A549 (cell line): ENCODE results near the gene RNMT.

ENCODE experiments used
- CHD4 ChIP-seq: fragments of 200-600 bp; sonication (generic); IDR thresholded peaks from 2 replicates; pipeline ENCODE4 v1.6.1; 2016; ENCODE audit warnings: antibody characterized with exemption, mild to moderate bottlenecking, borderline replicate concordance
- EP300 ChIP-seq, 2 experiments: fragments of >200 bp; sonication (Bioruptor Twin); formaldehyde crosslinking; IDR thresholded peaks; 2 replicates in 1 of 2; 3 replicates in 1 of 2; pipeline ENCODE4 v1.6.1; 2016 to 2017
- HOXA7 ChIP-seq: fragments of 250-450 bp; sonication (Bioruptor Pico); IDR thresholded peaks from 2 replicates; pipeline ENCODE4 v1.5.0; 2020; ENCODE audit warnings: mild to moderate bottlenecking, moderate library complexity
- JUN ChIP-seq, 2 experiments: fragments of >200 bp; sonication (Bioruptor Twin); formaldehyde crosslinking; IDR thresholded peaks; 2 replicates in 1 of 2; 3 replicates in 1 of 2; pipeline ENCODE4 v1.6.1; 2016 to 2017
- KDM1A ChIP-seq: fragments of 200-600 bp; sonication (generic); IDR thresholded peaks from 2 replicates; pipeline ENCODE4 v1.6.1; 2016; ENCODE audit warnings: low read depth, mild to moderate bottlenecking
- MYC ChIP-seq: IDR thresholded peaks from 2 replicates; pipeline ENCODE4 v1.6.1; 2012; ENCODE audit warnings: mild to moderate bottlenecking, inconsistent platforms, low read length, improper control_type of control experiment, borderline replicate concordance
- NPAS2 ChIP-seq: fragments of 250-450 bp; sonication (Bioruptor Pico); IDR thresholded peaks from 2 replicates; pipeline ENCODE4 v1.8.0; 2022; ENCODE audit warnings: mild to moderate bottlenecking, moderate library complexity, borderline replicate concordance
- POLR2A ChIP-seq: IDR thresholded peaks from 2 replicates; pipeline ENCODE4 v1.6.1; 2012; ENCODE audit warnings: mild to moderate bottlenecking, low read length
- RCOR1 ChIP-seq: fragments of 150-350 bp; IDR thresholded peaks from 2 replicates; pipeline ENCODE4 v1.6.1; 2014; ENCODE audit warnings: antibody characterized with exemption, low read length, low read depth
- TF ChIP-seq, protein P1 (sequence below): fragments of >200 bp; sonication (Bioruptor Twin); formaldehyde crosslinking; IDR thresholded peaks from 3 replicates; pipeline ENCODE4 v1.5.1; 2016
- TF ChIP-seq, protein P2 (sequence below): fragments of 450-650 bp; IDR thresholded peaks from 2 replicates; pipeline ENCODE4 v1.6.1; 2014; ENCODE audit warnings: antibody characterized with exemption

GRCh38 chr18:13796515-13796914, 70.0 kb downstream of the RNMT start:
- TF ChIP-seq POLR2A: no peak
- TF ChIP-seq, protein P1, sequence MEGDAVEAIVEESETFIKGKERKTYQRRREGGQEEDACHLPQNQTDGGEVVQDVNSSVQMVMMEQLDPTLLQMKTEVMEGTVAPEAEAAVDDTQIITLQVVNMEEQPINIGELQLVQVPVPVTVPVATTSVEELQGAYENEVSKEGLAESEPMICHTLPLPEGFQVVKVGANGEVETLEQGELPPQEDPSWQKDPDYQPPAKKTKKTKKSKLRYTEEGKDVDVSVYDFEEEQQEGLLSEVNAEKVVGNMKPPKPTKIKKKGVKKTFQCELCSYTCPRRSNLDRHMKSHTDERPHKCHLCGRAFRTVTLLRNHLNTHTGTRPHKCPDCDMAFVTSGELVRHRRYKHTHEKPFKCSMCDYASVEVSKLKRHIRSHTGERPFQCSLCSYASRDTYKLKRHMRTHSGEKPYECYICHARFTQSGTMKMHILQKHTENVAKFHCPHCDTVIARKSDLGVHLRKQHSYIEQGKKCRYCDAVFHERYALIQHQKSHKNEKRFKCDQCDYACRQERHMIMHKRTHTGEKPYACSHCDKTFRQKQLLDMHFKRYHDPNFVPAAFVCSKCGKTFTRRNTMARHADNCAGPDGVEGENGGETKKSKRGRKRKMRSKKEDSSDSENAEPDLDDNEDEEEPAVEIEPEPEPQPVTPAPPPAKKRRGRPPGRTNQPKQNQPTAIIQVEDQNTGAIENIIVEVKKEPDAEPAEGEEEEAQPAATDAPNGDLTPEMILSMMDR: no peak
- no peak for TF ChIP-seq CHD4
- no peak for TF ChIP-seq HOXA7 (CRISPR knock-in tag)
- TF ChIP-seq, protein P2, sequence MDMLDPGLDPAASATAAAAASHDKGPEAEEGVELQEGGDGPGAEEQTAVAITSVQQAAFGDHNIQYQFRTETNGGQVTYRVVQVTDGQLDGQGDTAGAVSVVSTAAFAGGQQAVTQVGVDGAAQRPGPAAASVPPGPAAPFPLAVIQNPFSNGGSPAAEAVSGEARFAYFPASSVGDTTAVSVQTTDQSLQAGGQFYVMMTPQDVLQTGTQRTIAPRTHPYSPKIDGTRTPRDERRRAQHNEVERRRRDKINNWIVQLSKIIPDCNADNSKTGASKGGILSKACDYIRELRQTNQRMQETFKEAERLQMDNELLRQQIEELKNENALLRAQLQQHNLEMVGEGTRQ: no peak
- no peak for TF ChIP-seq EP300 (IDR thresholded peaks at IDR 0.05)
- no peak for TF ChIP-seq MYC
- no peak for TF ChIP-seq KDM1A
- TF ChIP-seq JUN (IDR thresholded peaks at IDR 0.05): no peak
- no peak for TF ChIP-seq NPAS2
- TF ChIP-seq RCOR1: no peak
